GM18870 (cell line): ENCODE data around the gene ENTPD5.

ENCODE experiments used
- ATAC-seq: cut with Tn5 transposase; IDR thresholded peaks from one replicate; pipeline ENCODE4 v1.9.1; 2021; ENCODE audit warnings: moderate library complexity; ENCODE audit not compliant: unreplicated experiment

The ENTPD5 gene

GRCh38 chr14:74018586-74019407 is at the start of gene ENTPD5, which contains the start of gene BBOF1:
ENTPD5 (minus strand) TSS chr14:74019288; CDS start chr14:73988102, 31,186 bp downstream.
BBOF1 (plus strand) TSS chr14:74019349; CDS start chr14:74019479, 130 bp downstream.
- no peak for ATAC-seq

- ATAC-seq = no peak
These were observed 46.9 kb upstream of the ENTPD5 start for GRCh38 chr14:74065746-74066575.

- ATAC-seq = no peak
These were observed 45.8 kb upstream of the ENTPD5 start for GRCh38 chr14:74064883-74065282.

- no peak for ATAC-seq
These were observed 45.3 kb upstream of the ENTPD5 start for GRCh38 chr14:74064426-74064825.

- ATAC-seq = no peak
These were observed 43.7 kb upstream of the ENTPD5 start for GRCh38 chr14:74062809-74063150.

- ATAC-seq = no peak
These were observed 30.9 kb upstream of the ENTPD5 start for GRCh38 chr14:74049876-74050495.

GRCh38 chr14:74048281-74048680 is 29.2 kb upstream of the ENTPD5 start:
- ATAC-seq = no peak

- ATAC-seq = no peak
These were observed 26.4 kb upstream of the ENTPD5 start for GRCh38 chr14:74045522-74045921.

- ATAC-seq = no peak
These were observed 23.2 kb upstream of the ENTPD5 start for GRCh38 chr14:74042296-74042695.

GRCh38 chr14:74038020-74038859 is 19.2 kb upstream of the ENTPD5 start:
- ATAC-seq = no peak

GRCh38 chr14:74035556-74035955 is 16.5 kb upstream of the ENTPD5 start:
- ATAC-seq = no peak

GRCh38 chr14:74034572-74034971 is 15.5 kb upstream of the ENTPD5 start:
- no peak for ATAC-seq

- ATAC-seq = no peak
These were observed 10.0 kb upstream of the ENTPD5 start for GRCh38 chr14:74029136-74029535.

GRCh38 chr14:74022346-74022745 is 3.3 kb upstream of the ENTPD5 start:
- no peak for ATAC-seq

GRCh38 chr14:74019408-74020137 is 485 bp upstream of the ENTPD5 start:
- no peak for ATAC-seq

- no peak for ATAC-seq
These were observed 908 bp downstream of the ENTPD5 start for GRCh38 chr14:74018174-74018585.

- ATAC-seq = no peak
These were observed 3.1 kb downstream of the ENTPD5 start for GRCh38 chr14:74015963-74016362.

GRCh38 chr14:74015176-74015575 is 3.9 kb downstream of the ENTPD5 start:
- no peak for ATAC-seq

- no peak for ATAC-seq
These were observed 4.8 kb downstream of the ENTPD5 start for GRCh38 chr14:74014299-74014698.
